Activated T-helper 2 cell treated with anti-CD3 and anti-CD28 coated beads, Interferon-gamma antibody, Interleukin-2, Interleukin-4, amounts not matched to agents 10 μg/mL and 5 μg/mL and 100 μg/mL, durations not matched to agents 14 hours and 24 hours and 36 hours (primary cell): ENCODE results near the gene BSG. TPM values are rescaled to one million over a fixed set of nuclear protein-coding genes. Genes with fewer than 3 reads are reported as not detected.

ENCODE experiments used
- total RNA-seq: library from RNA; stranded (reverse); gene quantifications from 2 replicates; pipeline ENCODE4 v1.2.3, GENCODE V29; 2022

BSG gene
- total RNA-seq, 1 donor from 2014 or later: 300 TPM

Other genes starting within 250 kb of the BSG start
- 29.2 and 30.5 TPM in 2 replicates for gene MIER2, start 227.8 kb upstream of the BSG start, total RNA-seq
- 0.14 and 0.23 TPM in 2 replicates for gene C2CD4C, start 163.4 kb upstream of the BSG start, total RNA-seq
- not detected in 2 replicates for gene SHC2, start 111.6 kb upstream of the BSG start, total RNA-seq
- 0.18 and 0.21 TPM in 2 replicates for gene MADCAM1, start 76.1 kb upstream of the BSG start, total RNA-seq
- 13.6 and 15.7 TPM in 2 replicates for gene TPGS1, start 65.1 kb upstream of the BSG start, total RNA-seq
- gene CDC34, start 40.8 kb upstream of the BSG start, total RNA-seq: 53.7 and 55.7 TPM in 2 replicates
- gene GZMM, start 28.5 kb upstream of the BSG start, total RNA-seq: 29.9 and 31.8 TPM in 2 replicates
- gene HCN2, start 17.3 kb downstream of the BSG start, total RNA-seq: 0.52 and 0.64 TPM in 2 replicates
- 90.1 and 94.7 TPM in 2 replicates for gene POLRMT, start 60.9 kb downstream of the BSG start, total RNA-seq
- gene FGF22, start 67.3 kb downstream of the BSG start, total RNA-seq: not detected in 2 replicates
- 83.2 and 89.4 TPM in 2 replicates for gene RNF126, start 90.6 kb downstream of the BSG start, total RNA-seq
- gene FSTL3, start 103.8 kb downstream of the BSG start, total RNA-seq: 6.9 and 8.0 TPM in 2 replicates
- not detected in 2 replicates for gene PRSS57, start 122.9 kb downstream of the BSG start, total RNA-seq
- not detected in 2 replicates for gene PALM, start 136.3 kb downstream of the BSG start, total RNA-seq
- not detected in 2 replicates for gene MISP, start 178.5 kb downstream of the BSG start, total RNA-seq
- gene PTBP1, start 224.9 kb downstream of the BSG start, total RNA-seq: 735 and 739 TPM in 2 replicates
- gene PLPPR3, start 249.4 kb downstream of the BSG start, total RNA-seq: not detected in 2 replicates